K562 (cell line): Measurements from ENCODE around the gene HPD. TPM values are rescaled to one million over a fixed set of nuclear protein-coding genes. Genes with fewer than 3 reads are reported as not detected.

Experiments
- BHLHE40 ChIP-seq: IDR thresholded peaks from 2 replicates; pipeline ENCODE4 v1.6.1; 2011; ENCODE audit warnings: low read length, improper control_type of control experiment
- HLTF ChIP-seq: fragments of 450-650 bp; IDR thresholded peaks from 2 replicates; pipeline ENCODE4 v1.6.1; 2016
- HNRNPK ChIP-seq: fragments of 200-400 bp; formaldehyde crosslinking; IDR thresholded peaks from one replicate; pipeline ENCODE4 v1.6.1; 2018; ENCODE audit warnings: mild to moderate bottlenecking, low read depth, low read length; ENCODE audit not compliant: poor library complexity, severe bottlenecking
- MED1 ChIP-seq: sonication (generic); formaldehyde crosslinking; IDR thresholded peaks from 2 replicates; pipeline ENCODE4 v1.8.1; 2023; ENCODE audit warnings: missing genetic modification reagents, borderline replicate concordance
- MTA1 ChIP-seq: fragments of 450-650 bp; IDR thresholded peaks from 2 replicates; pipeline ENCODE4 v1.6.1; 2017; ENCODE audit warnings: borderline replicate concordance
- NFXL1 ChIP-seq: fragments of 450-650 bp; formaldehyde crosslinking; IDR thresholded peaks from 2 replicates; pipeline ENCODE4 v1.4.0; 2021; ENCODE audit warnings: mild to moderate bottlenecking
- NRF1 ChIP-seq, 2 experiments: fragments of 450-650 bp; IDR thresholded peaks in 1 of 2; conservative IDR thresholded peaks in 1 of 2; 2 replicates each; pipeline ENCODE4 v1.6.1; 2014; ENCODE audit warnings: mild to moderate bottlenecking in 2 of 2
- RFX7 ChIP-seq: fragments of 250-450 bp; sonication (Bioruptor Pico); IDR thresholded peaks from 2 replicates; pipeline ENCODE4 v1.5.1; 2021; ENCODE audit warnings: mild to moderate bottlenecking
- SMAD2 ChIP-seq: fragments of 150-350 bp; IDR thresholded peaks from 2 replicates; pipeline ENCODE4 v1.6.1; 2014; ENCODE audit warnings: low read depth, mild to moderate bottlenecking, low read length
- TAF15 ChIP-seq: fragments of 200-400 bp; formaldehyde crosslinking; IDR thresholded peaks from 2 replicates; pipeline ENCODE4 v1.6.1; 2017; ENCODE audit warnings: mild to moderate bottlenecking, low read depth, low read length, moderate library complexity
- ZNF134 ChIP-seq: fragments of 250-450 bp; sonication (Bioruptor Pico); conservative IDR thresholded peaks from 2 replicates; pipeline ENCODE4 v1.4.0; 2020
- polyA plus RNA-seq, 8 experiments: library from polyadenylated mRNA; depleted of rRNA in 4 of 8; stranded (reverse) in 5 of 8; unstranded in 3 of 8; fragments of >200 nt; fragmentation: Nextera tagmentation in 2 of 8; fragmentation: Illumina TruSeq in 1 of 8; extraction: Ambion mirVana in 2 of 8; extraction: Trizol in 1 of 8; gene quantifications; 2 replicates each; pipeline versions ENCODE4 v1.2.1 to v1.2.3, GENCODE V29; 2011 to 2014; ENCODE audit warnings: inconsistent platforms in 1 of 8, missing spikeins in 1 of 8
- total RNA-seq, 7 experiments: library from RNA; depleted of rRNA in 6 of 7; stranded (reverse); fragments of >200 nt in 6 of 7; fragmentation: Illumina TruSeq in 2 of 7; extraction: Trizol in 2 of 7; gene quantifications; 2 replicates each; pipeline versions ENCODE4 v1.2.1 to v1.2.3, GENCODE V29; 2011 to 2021; ENCODE audit warnings: low replicate concordance in 1 of 7
- TF ChIP-seq, protein P1 (sequence below): sonication (generic); formaldehyde crosslinking; IDR thresholded peaks from 2 replicates; pipeline ENCODE4 v1.8.1; 2023; ENCODE audit warnings: missing genetic modification reagents, mild to moderate bottlenecking, borderline replicate concordance
- TF ChIP-seq, protein P2 (sequence below): sonication (generic); formaldehyde crosslinking; IDR thresholded peaks from 2 replicates; pipeline ENCODE4 v1.8.1; 2023; ENCODE audit warnings: mild to moderate bottlenecking, missing genetic modification reagents
- TF ChIP-seq, protein P3 (sequence below): fragments of 450-650 bp; formaldehyde crosslinking; IDR thresholded peaks from 2 replicates; pipeline ENCODE4 v1.4.0; 2022; ENCODE audit warnings: missing genetic modification characterization
- TF ChIP-seq, protein P4 (sequence below), 2 experiments: fragments of 250-450 bp in 1 of 2; fragments of 450-650 bp in 1 of 2; sonication (Bioruptor Pico) in 1 of 2; IDR thresholded peaks; 2 replicates each; pipeline versions ENCODE4 v1.6.1 to v1.8.0; 2016 to 2021; ENCODE audit warnings: mild to moderate bottlenecking in 2 of 2, moderate library complexity in 2 of 2, missing compliant biosample characterization in 1 of 2, missing genetic modification characterization in 1 of 2
- TF ChIP-seq, protein P5 (sequence below): IDR thresholded peaks from 2 replicates; pipeline ENCODE4 v1.6.1; 2016; ENCODE audit warnings: missing genetic modification characterization, missing compliant biosample characterization

Gene HPD
- total and polyA plus RNA-seq, 9 of the 15 experiments (the other 6 are each of a cell fraction or from before 2014, with no cell fraction given) = 0.06 to 0.29 (median 0.07) TPM; not detected in 4

DNA sequence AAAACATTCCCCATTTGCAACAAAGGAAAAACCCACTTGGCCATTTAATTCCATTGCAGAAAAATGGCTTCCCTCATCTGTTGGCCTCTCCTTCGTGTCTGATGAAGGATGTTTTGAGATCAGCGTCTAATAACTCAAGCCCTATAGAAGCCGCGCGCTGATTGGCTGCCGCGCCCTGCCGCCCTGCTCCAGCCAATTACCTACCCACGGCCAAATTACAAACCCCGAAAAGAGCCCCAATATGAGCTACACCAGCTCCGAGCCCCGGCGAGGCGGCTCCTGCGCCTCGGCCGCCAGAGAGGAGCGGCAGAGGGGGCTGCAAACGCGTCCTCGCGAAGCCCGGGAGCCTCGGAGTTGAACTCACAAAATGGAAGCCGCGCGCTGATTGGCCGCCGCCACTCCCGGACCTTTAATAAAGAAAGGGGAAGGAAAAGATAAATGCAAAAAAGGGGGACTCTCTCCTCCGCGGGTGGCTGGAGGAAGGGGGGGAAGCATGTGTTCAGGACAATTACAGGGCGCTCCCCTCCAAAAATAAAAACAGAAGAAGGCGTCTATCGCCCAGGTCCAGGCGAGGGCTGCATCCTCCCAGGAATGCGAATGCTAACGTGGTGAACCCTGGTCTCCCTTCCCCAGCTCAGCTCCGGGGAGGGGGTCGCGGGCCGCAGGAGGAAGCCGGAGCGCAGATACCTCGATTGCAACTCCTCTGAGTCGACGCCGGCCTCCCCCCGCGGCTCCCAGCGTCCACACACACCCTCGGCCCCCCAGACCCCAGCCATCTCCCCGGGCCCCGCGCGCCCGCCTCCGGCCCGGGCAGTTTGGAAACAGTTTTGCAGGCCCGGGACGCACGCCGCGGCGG is 55.6 kb downstream of the HPD start (continued):
- TF ChIP-seq, protein P1, sequence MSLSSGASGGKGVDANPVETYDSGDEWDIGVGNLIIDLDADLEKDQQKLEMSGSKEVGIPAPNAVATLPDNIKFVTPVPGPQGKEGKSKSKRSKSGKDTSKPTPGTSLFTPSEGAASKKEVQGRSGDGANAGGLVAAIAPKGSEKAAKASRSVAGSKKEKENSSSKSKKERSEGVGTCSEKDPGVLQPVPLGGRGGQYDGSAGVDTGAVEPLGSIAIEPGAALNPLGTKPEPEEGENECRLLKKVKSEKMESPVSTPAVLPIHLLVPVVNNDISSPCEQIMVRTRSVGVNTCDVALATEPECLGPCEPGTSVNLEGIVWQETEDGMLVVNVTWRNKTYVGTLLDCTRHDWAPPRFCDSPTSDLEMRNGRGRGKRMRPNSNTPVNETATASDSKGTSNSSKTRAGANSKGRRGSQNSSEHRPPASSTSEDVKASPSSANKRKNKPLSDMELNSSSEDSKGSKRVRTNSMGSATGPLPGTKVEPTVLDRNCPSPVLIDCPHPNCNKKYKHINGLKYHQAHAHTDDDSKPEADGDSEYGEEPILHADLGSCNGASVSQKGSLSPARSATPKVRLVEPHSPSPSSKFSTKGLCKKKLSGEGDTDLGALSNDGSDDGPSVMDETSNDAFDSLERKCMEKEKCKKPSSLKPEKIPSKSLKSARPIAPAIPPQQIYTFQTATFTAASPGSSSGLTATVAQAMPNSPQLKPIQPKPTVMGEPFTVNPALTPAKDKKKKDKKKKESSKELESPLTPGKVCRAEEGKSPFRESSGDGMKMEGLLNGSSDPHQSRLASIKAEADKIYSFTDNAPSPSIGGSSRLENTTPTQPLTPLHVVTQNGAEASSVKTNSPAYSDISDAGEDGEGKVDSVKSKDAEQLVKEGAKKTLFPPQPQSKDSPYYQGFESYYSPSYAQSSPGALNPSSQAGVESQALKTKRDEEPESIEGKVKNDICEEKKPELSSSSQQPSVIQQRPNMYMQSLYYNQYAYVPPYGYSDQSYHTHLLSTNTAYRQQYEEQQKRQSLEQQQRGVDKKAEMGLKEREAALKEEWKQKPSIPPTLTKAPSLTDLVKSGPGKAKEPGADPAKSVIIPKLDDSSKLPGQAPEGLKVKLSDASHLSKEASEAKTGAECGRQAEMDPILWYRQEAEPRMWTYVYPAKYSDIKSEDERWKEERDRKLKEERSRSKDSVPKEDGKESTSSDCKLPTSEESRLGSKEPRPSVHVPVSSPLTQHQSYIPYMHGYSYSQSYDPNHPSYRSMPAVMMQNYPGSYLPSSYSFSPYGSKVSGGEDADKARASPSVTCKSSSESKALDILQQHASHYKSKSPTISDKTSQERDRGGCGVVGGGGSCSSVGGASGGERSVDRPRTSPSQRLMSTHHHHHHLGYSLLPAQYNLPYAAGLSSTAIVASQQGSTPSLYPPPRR = no peak
- TF ChIP-seq ZNF134 (CRISPR knock-in tag) = no peak
- TF ChIP-seq, protein P2, sequence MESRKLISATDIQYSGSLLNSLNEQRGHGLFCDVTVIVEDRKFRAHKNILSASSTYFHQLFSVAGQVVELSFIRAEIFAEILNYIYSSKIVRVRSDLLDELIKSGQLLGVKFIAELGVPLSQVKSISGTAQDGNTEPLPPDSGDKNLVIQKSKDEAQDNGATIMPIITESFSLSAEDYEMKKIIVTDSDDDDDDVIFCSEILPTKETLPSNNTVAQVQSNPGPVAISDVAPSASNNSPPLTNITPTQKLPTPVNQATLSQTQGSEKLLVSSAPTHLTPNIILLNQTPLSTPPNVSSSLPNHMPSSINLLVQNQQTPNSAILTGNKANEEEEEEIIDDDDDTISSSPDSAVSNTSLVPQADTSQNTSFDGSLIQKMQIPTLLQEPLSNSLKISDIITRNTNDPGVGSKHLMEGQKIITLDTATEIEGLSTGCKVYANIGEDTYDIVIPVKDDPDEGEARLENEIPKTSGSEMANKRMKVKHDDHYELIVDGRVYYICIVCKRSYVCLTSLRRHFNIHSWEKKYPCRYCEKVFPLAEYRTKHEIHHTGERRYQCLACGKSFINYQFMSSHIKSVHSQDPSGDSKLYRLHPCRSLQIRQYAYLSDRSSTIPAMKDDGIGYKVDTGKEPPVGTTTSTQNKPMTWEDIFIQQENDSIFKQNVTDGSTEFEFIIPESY (CRISPR knock-in tag) = no peak
- peak; percentile 34 for TF ChIP-seq HNRNPK
- no peak for TF ChIP-seq SMAD2
- no peak for TF ChIP-seq RFX7 (CRISPR knock-in tag)
- TF ChIP-seq BHLHE40 = peak; percentile 10; the same call in 1 of the 2 replicates
- TF ChIP-seq, protein P3, sequence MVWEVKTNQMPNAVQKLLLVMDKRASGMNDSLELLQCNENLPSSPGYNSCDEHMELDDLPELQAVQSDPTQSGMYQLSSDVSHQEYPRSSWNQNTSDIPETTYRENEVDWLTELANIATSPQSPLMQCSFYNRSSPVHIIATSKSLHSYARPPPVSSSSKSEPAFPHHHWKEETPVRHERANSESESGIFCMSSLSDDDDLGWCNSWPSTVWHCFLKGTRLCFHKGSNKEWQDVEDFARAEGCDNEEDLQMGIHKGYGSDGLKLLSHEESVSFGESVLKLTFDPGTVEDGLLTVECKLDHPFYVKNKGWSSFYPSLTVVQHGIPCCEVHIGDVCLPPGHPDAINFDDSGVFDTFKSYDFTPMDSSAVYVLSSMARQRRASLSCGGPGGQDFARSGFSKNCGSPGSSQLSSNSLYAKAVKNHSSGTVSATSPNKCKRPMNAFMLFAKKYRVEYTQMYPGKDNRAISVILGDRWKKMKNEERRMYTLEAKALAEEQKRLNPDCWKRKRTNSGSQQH (CRISPR knock-in tag) = no peak
- peak; percentile 63 to 71 for TF ChIP-seq NRF1 (conservative IDR thresholded peaks at IDR 0.05 in 1 of 2, IDR thresholded peaks at IDR 0.05 in 1 of 2)
- no peak for TF ChIP-seq MTA1
- no peak for TF ChIP-seq MED1
- no peak for TF ChIP-seq NFXL1 (CRISPR knock-in tag)
- TF ChIP-seq TAF15 = no peak
- TF ChIP-seq, protein P4, sequence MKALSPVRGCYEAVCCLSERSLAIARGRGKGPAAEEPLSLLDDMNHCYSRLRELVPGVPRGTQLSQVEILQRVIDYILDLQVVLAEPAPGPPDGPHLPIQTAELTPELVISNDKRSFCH (CRISPR knock-in tag; IDR thresholded peaks at IDR 0.05) = no peak
- TF ChIP-seq, protein P4 (tag; IDR thresholded peaks at IDR 0.05) = no peak
- TF ChIP-seq HLTF = no peak
- TF ChIP-seq, protein P5, sequence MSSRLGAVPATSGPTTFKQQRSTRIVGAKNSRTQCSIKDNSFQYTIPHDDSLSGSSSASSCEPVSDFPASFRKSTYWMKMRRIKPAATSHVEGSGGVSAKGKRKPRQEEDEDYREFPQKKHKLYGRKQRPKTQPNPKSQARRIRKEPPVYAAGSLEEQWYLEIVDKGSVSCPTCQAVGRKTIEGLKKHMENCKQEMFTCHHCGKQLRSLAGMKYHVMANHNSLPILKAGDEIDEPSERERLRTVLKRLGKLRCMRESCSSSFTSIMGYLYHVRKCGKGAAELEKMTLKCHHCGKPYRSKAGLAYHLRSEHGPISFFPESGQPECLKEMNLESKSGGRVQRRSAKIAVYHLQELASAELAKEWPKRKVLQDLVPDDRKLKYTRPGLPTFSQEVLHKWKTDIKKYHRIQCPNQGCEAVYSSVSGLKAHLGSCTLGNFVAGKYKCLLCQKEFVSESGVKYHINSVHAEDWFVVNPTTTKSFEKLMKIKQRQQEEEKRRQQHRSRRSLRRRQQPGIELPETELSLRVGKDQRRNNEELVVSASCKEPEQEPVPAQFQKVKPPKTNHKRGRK (tag) = no peak
